GM12878 (cell line): ENCODE results near the gene LIN37. TPM values are rescaled to one million over a fixed set of nuclear protein-coding genes. Genes with fewer than 3 reads are reported as not detected.

Experiments
- BRCA1 ChIP-seq: IDR thresholded peaks from 2 replicates; pipeline ENCODE4 v1.6.1; 2011; ENCODE audit warnings: low read depth, low read length, improper control_type of control experiment
- CHD4 ChIP-seq: fragments of 200-600 bp; sonication (generic); IDR thresholded peaks from 2 replicates; pipeline ENCODE4 v1.6.1; 2016; ENCODE audit warnings: mild to moderate bottlenecking
- EP300 ChIP-seq, 2 experiments: fragments of 150-350 bp in 1 of 2; IDR thresholded peaks; 2 replicates each; pipeline ENCODE4 v1.6.1; 2011 to 2012; ENCODE audit warnings: low read depth in 2 of 2, low read length in 2 of 2, borderline replicate concordance in 1 of 2, improper control_type of control experiment in 1 of 2, inconsistent platforms in 1 of 2; ENCODE audit not compliant: control insufficient read depth in 1 of 2
- ESRRA ChIP-seq: IDR thresholded peaks from 2 replicates; pipeline ENCODE4 v1.6.1; 2012; ENCODE audit warnings: mild to moderate bottlenecking, low read length, improper control_type of control experiment
- EZH2 ChIP-seq: IDR thresholded peaks from 2 replicates; pipeline ENCODE4 v1.6.1; 2012; ENCODE audit warnings: low read depth, mild to moderate bottlenecking, control low read depth, inconsistent platforms, low read length, borderline replicate concordance; ENCODE audit not compliant: control insufficient read depth
- FOS ChIP-seq: IDR thresholded peaks from 3 replicates; pipeline ENCODE4 v1.6.1; 2011; ENCODE audit warnings: borderline replicate concordance; ENCODE audit not compliant: insufficient read length; ENCODE audit errors: extremely low read depth
- FOXM1 ChIP-seq: IDR thresholded peaks from 2 replicates; pipeline ENCODE4 v1.6.1; 2012; ENCODE audit warnings: low read depth, mild to moderate bottlenecking, inconsistent platforms, low read length, moderate library complexity
- HCFC1 ChIP-seq: fragments of 150-350 bp; IDR thresholded peaks from 2 replicates; pipeline ENCODE4 v1.6.1; 2014; ENCODE audit warnings: low read length
- HDAC2 ChIP-seq: fragments of 200-600 bp; sonication (generic); IDR thresholded peaks from 2 replicates; pipeline ENCODE4 v1.6.1; 2017
- KAT2A ChIP-seq: conservative IDR thresholded peaks from 2 replicates; pipeline ENCODE4 v1.6.1; 2011; ENCODE audit warnings: low read depth, low read length; ENCODE audit not compliant: control insufficient read depth
- MXI1 ChIP-seq: fragments of 150-350 bp; IDR thresholded peaks from 2 replicates; pipeline ENCODE4 v1.6.1; 2011; ENCODE audit warnings: low read depth, mild to moderate bottlenecking, inconsistent platforms, low read length, improper control_type of control experiment
- NR2C1 ChIP-seq: fragments of 450-650 bp; IDR thresholded peaks from 2 replicates; pipeline ENCODE4 v1.6.1; 2017; ENCODE audit warnings: antibody characterized with exemption, mild to moderate bottlenecking, moderate library complexity
- NR2C2 ChIP-seq: IDR thresholded peaks from 2 replicates; pipeline ENCODE4 v1.6.1; 2011; ENCODE audit warnings: borderline replicate concordance, low read depth; ENCODE audit not compliant: control insufficient read depth, insufficient read length
- PAX5 ChIP-seq: IDR thresholded peaks from 2 replicates; pipeline ENCODE4 v1.6.1; 2011; ENCODE audit warnings: low read depth, low read length, borderline replicate concordance
- PAX8 ChIP-seq: fragments of 450-650 bp; IDR thresholded peaks from 2 replicates; pipeline ENCODE4 v1.6.1; 2017; ENCODE audit warnings: mild to moderate bottlenecking, moderate library complexity
- POLR2AphosphoS2 ChIP-seq: IDR thresholded peaks from 2 replicates; pipeline ENCODE4 v1.6.1; 2011; ENCODE audit warnings: low read depth, mild to moderate bottlenecking, low read length, improper control_type of control experiment, moderate library complexity
- RBBP5 ChIP-seq: fragments of 200-600 bp; sonication (generic); conservative IDR thresholded peaks from 2 replicates; pipeline ENCODE4 v1.6.1; 2016
- SMARCA5 ChIP-seq: fragments of 450-650 bp; IDR thresholded peaks from 2 replicates; pipeline ENCODE4 v1.6.1; 2017; ENCODE audit warnings: mild to moderate bottlenecking
- SP1 ChIP-seq: IDR thresholded peaks from one replicate; pipeline ENCODE4 v1.6.1; 2011; ENCODE audit warnings: low read depth, low read length
- ZZZ3 ChIP-seq: IDR thresholded peaks from 2 replicates; pipeline ENCODE4 v1.6.1; 2011; ENCODE audit warnings: low read depth; ENCODE audit not compliant: control insufficient read depth, insufficient read length
- polyA plus RNA-seq, 11 experiments: library from polyadenylated mRNA; depleted of rRNA in 4 of 11; unstranded in 6 of 11; stranded (reverse) in 5 of 11; fragments of >200 nt; fragmentation: Nextera tagmentation in 4 of 11; fragmentation: Illumina TruSeq in 1 of 11; extraction: Ambion mirVana in 4 of 11; extraction: Trizol in 1 of 11; gene quantifications; 1 replicate in 1 of 11; 2 replicates in 10 of 11; pipeline versions ENCODE4 v1.2.1 to v1.2.3, GENCODE V29; 2011 to 2016; ENCODE audit warnings: inconsistent platforms in 2 of 11, missing spikeins in 2 of 11, low read depth in 1 of 11
- total RNA-seq, 4 experiments: library from RNA; depleted of rRNA in 3 of 4; stranded (reverse); fragments of >200 nt in 3 of 4; fragmentation: Illumina TruSeq in 1 of 4; extraction: Trizol in 1 of 4; gene quantifications; 2 replicates each; pipeline versions ENCODE4 v1.2.1 to v1.2.3, GENCODE V29; 2013 to 2021
- TF ChIP-seq, protein P1 (sequence below): IDR thresholded peaks from 2 replicates; pipeline ENCODE4 v1.6.1; 2012; ENCODE audit warnings: low read depth, low read length, improper control_type of control experiment
- TF ChIP-seq, protein P2 (sequence below): fragments of 450-650 bp; IDR thresholded peaks from 2 replicates; pipeline ENCODE4 v1.6.1; 2014; ENCODE audit warnings: mild to moderate bottlenecking
- TF ChIP-seq, protein P3 (sequence below): fragments of 450-650 bp; IDR thresholded peaks from 2 replicates; pipeline ENCODE4 v1.6.1; 2018; ENCODE audit warnings: borderline replicate concordance, mild to moderate bottlenecking; ENCODE audit not compliant: partially characterized antibody
- TF ChIP-seq, protein P4 (sequence below): fragments of 150-350 bp; IDR thresholded peaks from 2 replicates; pipeline ENCODE4 v1.6.1; 2014; ENCODE audit warnings: mild to moderate bottlenecking, low read depth, low read length
- TF ChIP-seq, protein P5 (sequence below): IDR thresholded peaks from 2 replicates; pipeline ENCODE4 v1.6.1; 2012; ENCODE audit warnings: low read depth, low read length, improper control_type of control experiment

Gene LIN37
- total and polyA plus RNA-seq, 10 of the 15 experiments (the other 5 are each of a cell fraction or from before 2014, with no cell fraction given), result 0.69 to 11.9 (median 7.6) TPM

DNA sequence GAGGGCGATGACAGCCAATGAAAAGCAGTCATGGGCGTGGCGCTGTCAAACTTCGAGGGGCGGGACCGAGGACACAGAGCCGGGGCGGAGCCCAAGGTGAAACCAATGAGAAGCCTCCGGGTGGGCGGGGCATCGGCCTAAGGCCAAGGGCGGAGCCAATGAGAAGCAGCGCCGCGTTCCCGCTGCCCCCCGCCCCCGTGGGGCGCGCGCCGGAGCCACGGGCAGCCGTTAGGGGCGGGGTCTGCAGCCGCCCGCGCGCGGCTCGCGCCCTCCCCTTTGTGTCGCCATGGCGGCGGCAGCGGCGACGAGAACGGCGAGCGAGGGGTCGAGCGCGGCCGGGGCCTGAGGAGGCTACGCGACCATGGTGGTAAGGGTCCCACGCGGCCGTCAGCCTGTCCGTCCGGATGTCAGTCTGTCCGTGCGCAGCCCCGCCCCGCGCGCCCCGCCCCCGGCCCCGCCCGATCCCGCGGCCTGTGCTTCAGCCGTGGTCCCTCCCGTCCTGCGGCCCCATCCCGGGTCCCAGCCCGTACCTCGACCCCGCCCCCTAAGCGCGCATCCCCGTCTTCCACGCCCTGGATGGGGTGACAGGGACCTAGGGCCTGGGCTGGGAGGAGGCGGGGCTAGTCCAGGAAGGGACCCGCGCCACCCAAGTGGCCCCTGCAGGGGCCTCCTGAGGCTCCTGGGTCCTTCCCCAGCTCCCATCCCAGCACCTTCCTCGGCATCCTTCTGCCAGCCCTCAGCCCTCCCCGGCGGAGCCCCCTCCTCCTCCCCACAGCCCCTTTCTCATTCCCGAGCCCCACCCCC lies 27.1 kb downstream of the LIN37 start, which contains the start of gene ARHGAP33 (continued):
- TF ChIP-seq HDAC2 (no peak), HCFC1 (no peak; the same call in 1 of the 2 replicates), SP1 (peak; percentile 89), ZZZ3 (no peak), PAX8 (no peak), MXI1 (0 out of 2 replicates have a peak, but pooled peaks have one; percentile 37), RBBP5 (no peak), NR2C2 (no peak), EZH2 (no peak), BRCA1 (no peak), KAT2A (no peak), ESRRA (no peak), POLR2AphosphoS2 (no peak), FOXM1 (no peak), NR2C1 (0 out of 2 replicates have a peak, but pooled peaks have one; percentile 19), PAX5 (no peak), FOS (no peak), SMARCA5 (no peak), EP300 (IDR thresholded peaks at IDR 0.05; ENCODE audit: borderline replicate concordance in 1 of 2, control insufficient read depth in 1 of 2, low read depth in 2 of 2, low read length in 2 of 2) (no peak), CHD4 (no peak)
- TF ChIP-seq, protein P1, sequence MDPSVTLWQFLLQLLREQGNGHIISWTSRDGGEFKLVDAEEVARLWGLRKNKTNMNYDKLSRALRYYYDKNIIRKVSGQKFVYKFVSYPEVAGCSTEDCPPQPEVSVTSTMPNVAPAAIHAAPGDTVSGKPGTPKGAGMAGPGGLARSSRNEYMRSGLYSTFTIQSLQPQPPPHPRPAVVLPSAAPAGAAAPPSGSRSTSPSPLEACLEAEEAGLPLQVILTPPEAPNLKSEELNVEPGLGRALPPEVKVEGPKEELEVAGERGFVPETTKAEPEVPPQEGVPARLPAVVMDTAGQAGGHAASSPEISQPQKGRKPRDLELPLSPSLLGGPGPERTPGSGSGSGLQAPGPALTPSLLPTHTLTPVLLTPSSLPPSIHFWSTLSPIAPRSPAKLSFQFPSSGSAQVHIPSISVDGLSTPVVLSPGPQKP, result no peak
- TF ChIP-seq, protein P2, sequence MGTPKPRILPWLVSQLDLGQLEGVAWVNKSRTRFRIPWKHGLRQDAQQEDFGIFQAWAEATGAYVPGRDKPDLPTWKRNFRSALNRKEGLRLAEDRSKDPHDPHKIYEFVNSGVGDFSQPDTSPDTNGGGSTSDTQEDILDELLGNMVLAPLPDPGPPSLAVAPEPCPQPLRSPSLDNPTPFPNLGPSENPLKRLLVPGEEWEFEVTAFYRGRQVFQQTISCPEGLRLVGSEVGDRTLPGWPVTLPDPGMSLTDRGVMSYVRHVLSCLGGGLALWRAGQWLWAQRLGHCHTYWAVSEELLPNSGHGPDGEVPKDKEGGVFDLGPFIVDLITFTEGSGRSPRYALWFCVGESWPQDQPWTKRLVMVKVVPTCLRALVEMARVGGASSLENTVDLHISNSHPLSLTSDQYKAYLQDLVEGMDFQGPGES, result peak; percentile 72
- TF ChIP-seq, protein P3, sequence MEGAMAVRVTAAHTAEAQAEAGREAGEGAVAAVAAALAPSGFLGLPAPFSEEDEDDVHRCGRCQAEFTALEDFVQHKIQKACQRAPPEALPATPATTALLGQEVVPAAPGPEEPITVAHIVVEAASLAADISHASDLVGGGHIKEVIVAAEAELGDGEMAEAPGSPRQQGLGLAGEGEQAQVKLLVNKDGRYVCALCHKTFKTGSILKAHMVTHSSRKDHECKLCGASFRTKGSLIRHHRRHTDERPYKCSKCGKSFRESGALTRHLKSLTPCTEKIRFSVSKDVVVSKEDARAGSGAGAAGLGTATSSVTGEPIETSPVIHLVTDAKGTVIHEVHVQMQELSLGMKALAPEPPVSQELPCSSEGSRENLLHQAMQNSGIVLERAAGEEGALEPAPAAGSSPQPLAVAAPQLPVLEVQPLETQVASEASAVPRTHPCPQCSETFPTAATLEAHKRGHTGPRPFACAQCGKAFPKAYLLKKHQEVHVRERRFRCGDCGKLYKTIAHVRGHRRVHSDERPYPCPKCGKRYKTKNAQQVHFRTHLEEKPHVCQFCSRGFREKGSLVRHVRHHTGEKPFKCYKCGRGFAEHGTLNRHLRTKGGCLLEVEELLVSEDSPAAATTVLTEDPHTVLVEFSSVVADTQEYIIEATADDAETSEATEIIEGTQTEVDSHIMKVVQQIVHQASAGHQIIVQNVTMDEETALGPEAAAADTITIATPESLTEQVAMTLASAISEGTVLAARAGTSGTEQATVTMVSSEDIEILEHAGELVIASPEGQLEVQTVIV, result no peak
- TF ChIP-seq, protein P4, sequence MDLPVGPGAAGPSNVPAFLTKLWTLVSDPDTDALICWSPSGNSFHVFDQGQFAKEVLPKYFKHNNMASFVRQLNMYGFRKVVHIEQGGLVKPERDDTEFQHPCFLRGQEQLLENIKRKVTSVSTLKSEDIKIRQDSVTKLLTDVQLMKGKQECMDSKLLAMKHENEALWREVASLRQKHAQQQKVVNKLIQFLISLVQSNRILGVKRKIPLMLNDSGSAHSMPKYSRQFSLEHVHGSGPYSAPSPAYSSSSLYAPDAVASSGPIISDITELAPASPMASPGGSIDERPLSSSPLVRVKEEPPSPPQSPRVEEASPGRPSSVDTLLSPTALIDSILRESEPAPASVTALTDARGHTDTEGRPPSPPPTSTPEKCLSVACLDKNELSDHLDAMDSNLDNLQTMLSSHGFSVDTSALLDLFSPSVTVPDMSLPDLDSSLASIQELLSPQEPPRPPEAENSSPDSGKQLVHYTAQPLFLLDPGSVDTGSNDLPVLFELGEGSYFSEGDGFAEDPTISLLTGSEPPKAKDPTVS, result no peak
- TF ChIP-seq, protein P5, sequence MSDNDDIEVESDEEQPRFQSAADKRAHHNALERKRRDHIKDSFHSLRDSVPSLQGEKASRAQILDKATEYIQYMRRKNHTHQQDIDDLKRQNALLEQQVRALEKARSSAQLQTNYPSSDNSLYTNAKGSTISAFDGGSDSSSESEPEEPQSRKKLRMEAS, result no peak
